Tibial artery (tissue), 4 donors: ENCODE measurements around the gene RLF.

Source experiments
- DNase-seq, 2 donors: peaks; one replicate each; pipeline ENCODE4 v3.0.0-alpha.2; 2019
- H3K27ac ChIP-seq, 2 donors: fragments of 200-600 bp; sonication (generic) in 1 of 2; 1 replicate in 1 of 2; 2 replicates in 1 of 2; pipeline ENCODE4 v1.5.1; 2018 to 2019; ENCODE audit warnings: mild to moderate bottlenecking in 1 of 2
- H3K27me3 ChIP-seq, 2 donors: fragments of 200-600 bp; sonication (generic) in 1 of 2; one replicate each; pipeline versions ENCODE4 v1.5.1 to v1.6.0; 2016 to 2019
- H3K36me3 ChIP-seq, 3 donors: fragments of 200-600 bp; sonication (generic) in 2 of 3; one replicate each; pipeline ENCODE4 v1.5.1; 2016 to 2019; ENCODE audit warnings: mild to moderate bottlenecking in 2 of 3
- H3K4me1 ChIP-seq, 4 donors: fragments of 200-600 bp; sonication (generic) in 2 of 4; 1 replicate in 3 of 4; 2 replicates in 1 of 4; pipeline ENCODE4 v1.5.1; 2016 to 2019
- H3K4me3 ChIP-seq, 2 donors: fragments of 200-600 bp; sonication (generic) in 1 of 2; 1 replicate in 1 of 2; 2 replicates in 1 of 2; pipeline ENCODE4 v1.5.1; 2018 to 2019; ENCODE audit warnings: mild to moderate bottlenecking in 2 of 2
- H3K9me3 ChIP-seq, 3 donors: fragments of 200-600 bp; sonication (generic) in 1 of 3; one replicate each; pipeline ENCODE4 v1.5.1; 2016 to 2019
- intact Hi-C: fragments of 100-400 bp; cut with DNase I; formaldehyde crosslinking; loops from one replicate; pipeline ENCODE4 v1.15.0; 2023; ENCODE audit warnings: low total_unique reads
- TF ChIP-seq, protein P1 (sequence below), 2 experiments: fragments of 200-600 bp in 1 of 2; fragments of 450-650 bp in 1 of 2; IDR thresholded peaks; one replicate each; pipeline ENCODE4 v1.5.1; 2017 to 2019; ENCODE audit warnings: antibody characterized with exemption in 2 of 2, mild to moderate bottlenecking in 1 of 2, moderate library complexity in 1 of 2

Gene RLF

DNA sequence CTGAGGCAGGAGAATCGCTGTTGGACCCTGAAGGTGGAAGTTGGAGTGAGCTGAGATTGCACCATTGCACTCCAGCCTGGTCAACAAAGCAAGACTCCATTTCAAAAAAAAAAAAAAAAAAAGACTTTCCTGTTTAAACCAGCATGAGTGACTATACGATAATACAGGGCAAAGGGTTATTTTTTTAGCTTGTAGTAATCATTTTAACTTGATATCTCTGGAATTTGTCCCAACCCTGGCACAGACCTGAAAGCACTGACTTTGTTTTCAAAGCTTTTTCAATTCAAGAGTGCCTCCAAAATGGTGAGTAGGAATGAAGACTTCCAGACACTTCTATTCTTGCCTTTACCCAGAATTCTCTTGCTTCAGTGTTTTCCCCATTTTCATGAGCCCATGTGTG, 82.2 kb downstream of the RLF start:
- no peak for DNase-seq
- Histone ChIP-seq H3K4me1 (peaks cover 0 to 4% (median 0%) of the 10 kb centered on the region in 4 donors), H3K4me3 (no peak overlapping the region), H3K36me3 (peaks cover under 1 to 11% (median 4%) of the 10 kb centered on the region in 3 donors), H3K27ac (no peak overlapping the region), H3K9me3 (no peaks in the 10 kb centered on the region), H3K27me3 (no peaks in the 10 kb centered on the region)
- TF ChIP-seq, protein P1, sequence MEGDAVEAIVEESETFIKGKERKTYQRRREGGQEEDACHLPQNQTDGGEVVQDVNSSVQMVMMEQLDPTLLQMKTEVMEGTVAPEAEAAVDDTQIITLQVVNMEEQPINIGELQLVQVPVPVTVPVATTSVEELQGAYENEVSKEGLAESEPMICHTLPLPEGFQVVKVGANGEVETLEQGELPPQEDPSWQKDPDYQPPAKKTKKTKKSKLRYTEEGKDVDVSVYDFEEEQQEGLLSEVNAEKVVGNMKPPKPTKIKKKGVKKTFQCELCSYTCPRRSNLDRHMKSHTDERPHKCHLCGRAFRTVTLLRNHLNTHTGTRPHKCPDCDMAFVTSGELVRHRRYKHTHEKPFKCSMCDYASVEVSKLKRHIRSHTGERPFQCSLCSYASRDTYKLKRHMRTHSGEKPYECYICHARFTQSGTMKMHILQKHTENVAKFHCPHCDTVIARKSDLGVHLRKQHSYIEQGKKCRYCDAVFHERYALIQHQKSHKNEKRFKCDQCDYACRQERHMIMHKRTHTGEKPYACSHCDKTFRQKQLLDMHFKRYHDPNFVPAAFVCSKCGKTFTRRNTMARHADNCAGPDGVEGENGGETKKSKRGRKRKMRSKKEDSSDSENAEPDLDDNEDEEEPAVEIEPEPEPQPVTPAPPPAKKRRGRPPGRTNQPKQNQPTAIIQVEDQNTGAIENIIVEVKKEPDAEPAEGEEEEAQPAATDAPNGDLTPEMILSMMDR (IDR thresholded peaks at IDR 0.05): no peak
- intact Hi-C loops: no loop called here

DNA sequence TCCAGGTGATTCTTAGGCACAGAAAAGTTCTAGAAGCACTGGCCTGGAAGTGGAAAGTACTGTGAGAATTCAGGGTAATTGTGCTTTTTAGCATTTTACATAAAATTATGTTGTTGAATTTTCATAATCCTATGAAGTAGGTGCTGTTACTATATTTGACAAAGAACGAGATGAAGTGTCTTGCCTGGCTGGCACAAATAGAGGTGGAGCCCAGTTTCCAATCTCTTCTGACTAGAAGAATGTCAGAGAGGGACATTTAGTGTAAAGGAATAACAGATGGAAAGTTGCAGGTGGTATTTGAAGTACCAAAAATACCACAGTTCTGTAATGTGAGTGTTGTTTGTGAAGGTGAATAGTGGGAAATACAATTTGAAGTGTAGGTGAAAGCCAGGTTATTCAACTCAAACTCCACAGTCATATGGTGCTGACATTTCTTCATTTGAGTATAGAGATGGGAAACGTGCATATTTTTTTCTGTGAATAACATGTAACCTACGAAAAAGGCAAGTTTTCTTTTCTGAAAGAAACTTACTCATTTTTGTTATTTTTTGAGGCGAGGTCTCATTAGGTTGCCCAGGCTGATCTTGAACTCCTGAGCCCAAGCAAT, 83.1 kb downstream of the RLF start:
- intact Hi-C loops: no loop called here
- peaks cover 0 to 8% (median 0%) of the 10 kb centered on the region in 3 donors for H3K36me3 ChIP-seq
- no peaks in the 10 kb centered on the region for H3K9me3 ChIP-seq
- no peak overlapping the region for H3K27ac ChIP-seq
- peaks cover 0 to 4% (median 0%) of the 10 kb centered on the region in 4 donors for H3K4me1 ChIP-seq
- TF ChIP-seq, protein P1 (IDR thresholded peaks at IDR 0.05): no peak
- H3K4me3 ChIP-seq: no peak overlapping the region
- no peaks in the 10 kb centered on the region for H3K27me3 ChIP-seq
- no peak for DNase-seq

DNA sequence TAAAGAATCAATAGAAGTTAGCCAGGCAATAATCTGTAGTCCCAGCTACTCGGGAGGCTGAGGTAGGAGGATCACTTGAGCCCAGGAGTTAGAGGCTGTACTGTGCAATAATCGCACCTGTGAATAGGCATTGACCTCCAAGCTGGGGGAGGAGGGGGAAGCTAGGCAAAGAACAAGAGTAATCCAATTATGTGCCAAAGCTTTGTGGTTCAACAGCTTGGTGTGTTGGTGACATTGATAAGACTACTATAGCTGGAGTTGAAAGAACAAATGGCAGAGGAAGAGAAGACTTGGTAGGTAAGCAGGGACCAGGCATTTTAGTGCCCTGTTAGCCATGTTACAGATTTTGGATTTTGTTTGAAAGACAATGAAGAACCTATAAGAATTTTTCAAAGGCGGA, 84.5 kb downstream of the RLF start:
- TF ChIP-seq, protein P1 (IDR thresholded peaks at IDR 0.05): no peak
- DNase-seq: no peak

DNA sequence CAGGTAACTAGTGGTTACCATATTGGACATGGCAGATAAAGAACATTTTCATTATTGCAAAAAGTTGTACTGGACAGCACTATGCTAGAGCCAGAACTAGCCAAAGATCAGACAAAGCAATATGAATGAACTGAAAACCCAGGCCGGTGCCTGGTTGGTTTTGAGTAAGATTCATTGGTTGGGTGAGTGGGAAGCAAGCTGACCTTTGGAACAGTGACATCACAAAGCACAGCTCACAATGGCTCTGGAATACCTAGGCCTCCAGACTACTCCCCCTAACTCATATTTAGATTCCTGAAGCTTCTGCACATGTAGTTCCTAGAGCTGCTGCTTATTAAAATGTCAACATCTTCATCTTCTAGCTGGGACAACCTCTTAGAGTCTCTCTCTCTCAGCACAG, 86.5 kb downstream of the RLF start, which contains the start of gene TMCO2:
TSS of gene TMCO2 (plus strand) at position 283 of the 400 bp plus-strand sequence. CDS start at position 340, 57 bp downstream.
- TF ChIP-seq, protein P1 (IDR thresholded peaks at IDR 0.05): no peak
- no peaks in the 10 kb centered on the region for H3K27me3 ChIP-seq
- no peaks in the 10 kb centered on the region for H3K9me3 ChIP-seq
- no peak within 1 kb of the TSS for H3K27ac ChIP-seq
- intact Hi-C loops: no loop called here
- peaks cover 0 to 4% (median 0%) of the 10 kb centered on the region in 4 donors for H3K4me1 ChIP-seq
- DNase-seq: no peak
- no peaks in the 10 kb centered on the region for H3K36me3 ChIP-seq
- H3K4me3 ChIP-seq: no peak within 1 kb of the TSS

More for the DNA sequence above, 84.5 kb downstream of the RLF start:
- Histone ChIP-seq H3K36me3 (no peaks in the 10 kb centered on the region), H3K4me1 (peaks cover 0 to 4% (median 0%) of the 10 kb centered on the region in 4 donors), H3K27ac (no peak overlapping the region), H3K9me3 (no peaks in the 10 kb centered on the region), H3K27me3 (no peaks in the 10 kb centered on the region), H3K4me3 (no peak overlapping the region)
- intact Hi-C loops: no loop called here

DNA sequence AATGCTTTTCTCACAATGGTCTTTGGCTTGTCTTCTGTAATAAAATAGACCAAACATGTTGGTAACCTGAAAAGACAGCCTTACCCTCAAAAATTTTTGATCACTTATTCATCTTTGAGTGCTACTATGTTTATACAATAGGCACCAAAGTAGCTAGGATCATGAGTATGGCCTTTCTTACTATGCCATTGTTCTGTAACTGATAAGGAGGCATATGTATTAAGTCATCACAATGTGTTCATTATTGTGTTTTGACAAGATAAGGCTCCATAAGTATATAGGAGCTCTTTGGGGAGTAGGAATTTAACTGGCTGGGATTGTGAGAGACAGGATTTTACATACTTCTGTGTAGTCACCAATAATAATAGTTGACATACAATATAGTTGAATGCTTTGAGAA, 87.2 kb downstream of the RLF start:
- Histone ChIP-seq H3K36me3 (no peaks in the 10 kb centered on the region), H3K27me3 (no peaks in the 10 kb centered on the region), H3K9me3 (no peaks in the 10 kb centered on the region), H3K4me3 (no peak overlapping the region), H3K4me1 (no peaks in the 10 kb centered on the region), H3K27ac (no peak overlapping the region)
- no peak for DNase-seq
- TF ChIP-seq, protein P1 (IDR thresholded peaks at IDR 0.05): no peak
- intact Hi-C loops: no loop called here
